Colonic mucosa (tissue), 4 donors: Measurements from ENCODE around the gene ADGRF4. TPM values are rescaled to one million over a fixed set of nuclear protein-coding genes. Genes with fewer than 3 reads are reported as not detected.

Experiments used
- DNase-seq: peaks from one replicate; pipeline ENCODE4 v3.0.0-alpha.2; 2020
- H3K27ac ChIP-seq: fragments of 200-600 bp; one replicate; pipeline ENCODE4 v1.8.0; 2021
- H3K27me3 ChIP-seq: fragments of 200-600 bp; one replicate; pipeline ENCODE4 v1.8.0; 2021
- H3K36me3 ChIP-seq: fragments of 200-600 bp; one replicate; pipeline ENCODE4 v1.8.0; 2021
- H3K4me1 ChIP-seq: fragments of 200-600 bp; one replicate; pipeline ENCODE4 v1.8.0; 2021; ENCODE audit warnings: mild to moderate bottlenecking
- H3K4me3 ChIP-seq: fragments of 200-600 bp; one replicate; pipeline ENCODE4 v1.8.0; 2021
- H3K9ac ChIP-seq, 2 donors: one replicate each; pipeline ENCODE4 v1.7.0; 2013; ENCODE audit warnings: control low read depth in 2 of 2, low read depth in 2 of 2, low read length in 2 of 2
- H3K9me3 ChIP-seq: fragments of 200-600 bp; one replicate; pipeline ENCODE4 v1.8.0; 2021
- intact Hi-C: fragments of 100-400 bp; cut with DNase I; formaldehyde crosslinking; loops from one replicate; pipeline ENCODE4 v1.14.1; 2022
- total RNA-seq, 2 donors: library from RNA; stranded (reverse); fragmentation: NEBNext Ultra II Directional in 1 of 2; extraction: Animal tissue kit (Norgen Biotek cat#: 25700) in 1 of 2; gene quantifications; one replicate each; pipeline ENCODE4 v1.2.1, GENCODE V29; 2021
- TF ChIP-seq, protein P1 (sequence below): fragments of 200-600 bp; IDR thresholded peaks from one replicate; pipeline ENCODE4 v1.8.0; 2022; ENCODE audit warnings: antibody characterized with exemption, mild to moderate bottlenecking
- donor health status: healthy.
- donor health status: DM: no; HTN: no; CAD: no.
- donor health status: DM: no; HTN: no; CAD: no.

ADGRF4 gene
- total RNA-seq, 2 donors from 2014 or later: 1.6 to 1.9 TPM

DNA sequence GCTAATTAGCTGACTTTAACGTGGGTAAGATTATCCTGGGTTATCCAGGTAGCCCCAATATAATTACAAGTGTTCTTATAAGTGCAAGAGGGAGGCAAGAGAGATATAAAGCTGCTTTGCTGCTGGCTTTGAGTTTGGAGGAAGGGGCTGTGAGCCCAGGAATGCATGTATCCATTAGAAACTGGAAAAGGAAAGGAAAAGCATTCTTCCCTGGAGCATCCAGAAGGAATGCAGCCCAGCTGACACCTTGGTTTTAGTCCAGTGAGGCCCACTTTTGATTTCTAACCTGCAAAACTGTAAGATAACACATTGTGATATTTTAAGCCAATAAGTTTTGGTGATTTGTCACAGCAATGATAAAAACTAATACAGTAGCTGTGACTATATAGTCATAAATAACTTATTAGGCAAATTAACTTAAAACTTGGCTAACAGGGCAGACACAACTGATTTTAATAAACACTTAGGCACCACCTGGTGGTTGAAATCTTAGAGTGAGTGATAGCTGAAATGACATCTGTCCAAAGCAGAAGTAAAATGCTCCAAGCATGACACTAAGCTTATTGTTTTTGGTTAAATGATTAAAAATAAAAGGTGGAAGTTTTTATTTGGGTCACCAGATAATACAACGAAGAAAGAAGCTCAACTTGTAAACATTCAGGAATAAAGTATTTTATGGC is 35.6 kb downstream of the ADGRF4 start:
- peak; percentile 27 for DNase-seq
- H3K4me3 ChIP-seq: no peak overlapping the region
- TF ChIP-seq, protein P1, sequence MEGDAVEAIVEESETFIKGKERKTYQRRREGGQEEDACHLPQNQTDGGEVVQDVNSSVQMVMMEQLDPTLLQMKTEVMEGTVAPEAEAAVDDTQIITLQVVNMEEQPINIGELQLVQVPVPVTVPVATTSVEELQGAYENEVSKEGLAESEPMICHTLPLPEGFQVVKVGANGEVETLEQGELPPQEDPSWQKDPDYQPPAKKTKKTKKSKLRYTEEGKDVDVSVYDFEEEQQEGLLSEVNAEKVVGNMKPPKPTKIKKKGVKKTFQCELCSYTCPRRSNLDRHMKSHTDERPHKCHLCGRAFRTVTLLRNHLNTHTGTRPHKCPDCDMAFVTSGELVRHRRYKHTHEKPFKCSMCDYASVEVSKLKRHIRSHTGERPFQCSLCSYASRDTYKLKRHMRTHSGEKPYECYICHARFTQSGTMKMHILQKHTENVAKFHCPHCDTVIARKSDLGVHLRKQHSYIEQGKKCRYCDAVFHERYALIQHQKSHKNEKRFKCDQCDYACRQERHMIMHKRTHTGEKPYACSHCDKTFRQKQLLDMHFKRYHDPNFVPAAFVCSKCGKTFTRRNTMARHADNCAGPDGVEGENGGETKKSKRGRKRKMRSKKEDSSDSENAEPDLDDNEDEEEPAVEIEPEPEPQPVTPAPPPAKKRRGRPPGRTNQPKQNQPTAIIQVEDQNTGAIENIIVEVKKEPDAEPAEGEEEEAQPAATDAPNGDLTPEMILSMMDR: no peak
- no peaks in the 10 kb centered on the region for H3K27me3 ChIP-seq
- no peaks in the 10 kb centered on the region for H3K36me3 ChIP-seq
- no peaks in the 10 kb centered on the region for H3K9me3 ChIP-seq
- no peak overlapping the region for H3K9ac ChIP-seq
- H3K27ac ChIP-seq: no peak overlapping the region
- no peaks in the 10 kb centered on the region for H3K4me1 ChIP-seq
- intact Hi-C loops: loop anchor here (5.0 to 10.0 kb wide), 2 partner anchors 102 to 319 kb away; no protein-coding TSS in a partner anchor

GRCh38 chr6:47734831-47735481 is 36.6 kb downstream of the ADGRF4 start:
- no peaks in the 10 kb centered on the region for H3K36me3 ChIP-seq
- H3K9ac ChIP-seq: no peak overlapping the region
- TF ChIP-seq, protein P1: no peak
- H3K9me3 ChIP-seq: no peaks in the 10 kb centered on the region
- H3K27me3 ChIP-seq: no peaks in the 10 kb centered on the region
- H3K4me1 ChIP-seq: no peaks in the 10 kb centered on the region
- no peak overlapping the region for H3K4me3 ChIP-seq
- DNase-seq: no peak
- intact Hi-C loops: loop anchor here (5.0 to 10.0 kb wide), 2 partner anchors 103 to 320 kb away; no protein-coding TSS in a partner anchor
- no peak overlapping the region for H3K27ac ChIP-seq

- no peaks in the 10 kb centered on the region for H3K36me3 ChIP-seq
- no peaks in the 10 kb centered on the region for H3K27me3 ChIP-seq
- H3K4me3 ChIP-seq: no peak overlapping the region
- DNase-seq: no peak
- TF ChIP-seq, protein P1: no peak
- no peaks in the 10 kb centered on the region for H3K4me1 ChIP-seq
- H3K9ac ChIP-seq: no peak overlapping the region
- H3K27ac ChIP-seq: no peak overlapping the region
- H3K9me3 ChIP-seq: no peaks in the 10 kb centered on the region
- intact Hi-C loops: loop anchor here (10.0 kb wide), 1 partner anchor 321 kb away; no protein-coding TSS in a partner anchor
Measured at GRCh38 chr6:47736083-47736700, 37.8 kb downstream of the ADGRF4 start.

DNA sequence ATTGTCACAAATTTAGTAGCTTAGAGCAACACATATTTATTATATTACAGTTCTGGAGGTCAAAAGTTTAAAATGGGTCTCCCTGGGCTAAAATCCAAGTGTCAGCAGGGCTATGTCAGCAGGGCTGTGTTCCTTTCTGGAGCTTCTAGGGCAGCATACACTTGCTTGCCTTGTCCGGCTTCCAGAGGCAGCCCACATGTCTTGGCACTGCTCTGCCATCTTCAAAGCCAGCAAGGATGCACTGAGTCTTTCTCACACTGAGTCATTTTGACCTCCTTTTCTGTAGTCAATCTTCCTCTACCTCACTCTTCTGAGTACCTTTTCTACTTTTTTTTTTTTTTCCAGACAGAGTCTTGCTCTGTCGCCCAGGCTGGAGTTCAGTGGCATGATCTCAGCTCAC is 39.0 kb downstream of the ADGRF4 start:
- intact Hi-C loops: loop anchor here (10.0 kb wide), 1 partner anchor 323 kb away; no protein-coding TSS in a partner anchor
- TF ChIP-seq, protein P1: no peak
- H3K9me3 ChIP-seq: no peaks in the 10 kb centered on the region
- no peak overlapping the region for H3K27ac ChIP-seq
- no peak overlapping the region for H3K9ac ChIP-seq
- no peaks in the 10 kb centered on the region for H3K4me1 ChIP-seq
- no peaks in the 10 kb centered on the region for H3K27me3 ChIP-seq
- no peak overlapping the region for H3K4me3 ChIP-seq
- no peak for DNase-seq
- no peaks in the 10 kb centered on the region for H3K36me3 ChIP-seq

GRCh38 chr6:47740714-47741113 is 42.3 kb downstream of the ADGRF4 start:
- Histone ChIP-seq H3K4me3 (no peak overlapping the region), H3K9me3 (no peaks in the 10 kb centered on the region), H3K4me1 (no peaks in the 10 kb centered on the region), H3K27me3 (no peaks in the 10 kb centered on the region), H3K36me3 (no peaks in the 10 kb centered on the region), H3K9ac (no peak overlapping the region), H3K27ac (no peak overlapping the region)
- intact Hi-C loops: no loop called here
- DNase-seq: no peak
- TF ChIP-seq, protein P1: no peak
